ENCODE results near the gene CADM2.
"Not testable (repeated sequence)": the region's sequence is repeated elsewhere in the genome, so short reads cannot be mapped to it uniquely, and the experiment has no call there.

Gene CADM2

GRCh38 chr3:85077018-85077417 lies 118.2 kb downstream of the CADM2 start:
- no peak for DNase-seq (ENCODE audit: low read depth)

- DNase-seq (ENCODE audit: low read depth), result no peak
Observed at GRCh38 chr3:85081191-85081906, 122.6 kb downstream of the CADM2 start.

GRCh38 chr3:85090495-85090894 lies 131.7 kb downstream of the CADM2 start:
- no peak for DNase-seq (ENCODE audit: low read depth)

GRCh38 chr3:85100316-85100715 lies 141.5 kb downstream of the CADM2 start:
- no peak for DNase-seq (ENCODE audit: low read depth)

- DNase-seq (ENCODE audit: low read depth), result no peak
Observed at GRCh38 chr3:85102781-85103180, 144.0 kb downstream of the CADM2 start.

- DNase-seq (ENCODE audit: low read depth), result no peak
Observed at GRCh38 chr3:85110393-85110792, 151.6 kb downstream of the CADM2 start.

- DNase-seq (ENCODE audit: low read depth), result no peak
Observed at GRCh38 chr3:85120879-85121278, 162.1 kb downstream of the CADM2 start.

- not testable (repeated sequence) for DNase-seq (ENCODE audit: low read depth)
Observed at GRCh38 chr3:85132864-85133263, 174.1 kb downstream of the CADM2 start.

GRCh38 chr3:85133691-85134420 lies 175.1 kb downstream of the CADM2 start:
- DNase-seq (ENCODE audit: low read depth), result not testable (repeated sequence)

- no peak for DNase-seq (ENCODE audit: low read depth)
Observed at GRCh38 chr3:85142626-85143025, 183.8 kb downstream of the CADM2 start.

- DNase-seq (ENCODE audit: low read depth), result no peak
Observed at GRCh38 chr3:85148036-85148435, 189.2 kb downstream of the CADM2 start.

GRCh38 chr3:85151555-85151954 lies 192.8 kb downstream of the CADM2 start:
- DNase-seq (ENCODE audit: low read depth), result no peak

- DNase-seq (ENCODE audit: low read depth), result not testable (repeated sequence)
Observed at GRCh38 chr3:85153279-85153678, 194.5 kb downstream of the CADM2 start.

GRCh38 chr3:85159376-85159775 lies 200.6 kb downstream of the CADM2 start:
- DNase-seq (ENCODE audit: low read depth), result no peak

GRCh38 chr3:85161544-85161943 lies 202.8 kb downstream of the CADM2 start:
- DNase-seq (ENCODE audit: low read depth), result no peak

GRCh38 chr3:85162905-85163304 lies 204.1 kb downstream of the CADM2 start:
- DNase-seq (ENCODE audit: low read depth), result no peak

- DNase-seq (ENCODE audit: low read depth), result no peak
Observed at GRCh38 chr3:85164436-85164835, 205.6 kb downstream of the CADM2 start.

GRCh38 chr3:85167576-85167975 lies 208.8 kb downstream of the CADM2 start:
- DNase-seq (ENCODE audit: low read depth), result no peak

GRCh38 chr3:85170646-85171045 lies 211.9 kb downstream of the CADM2 start:
- DNase-seq (ENCODE audit: low read depth), result no peak

- DNase-seq (ENCODE audit: low read depth), result no peak
Observed at GRCh38 chr3:85171976-85172375, 213.2 kb downstream of the CADM2 start.

GRCh38 chr3:85176799-85177198 lies 218.0 kb downstream of the CADM2 start:
- DNase-seq (ENCODE audit: low read depth), result no peak

GRCh38 chr3:85182975-85183752 lies 224.4 kb downstream of the CADM2 start:
- DNase-seq (ENCODE audit: low read depth), result no peak

GRCh38 chr3:85185495-85185894 lies 226.7 kb downstream of the CADM2 start:
- DNase-seq (ENCODE audit: low read depth), result no peak

Data from T-helper 22 cell (primary cell).